Urothelium cell line (cell line): Measurements from ENCODE around the gene USP47.
A peak's percentile ranks its signal among the peaks of the same experiment; 100 is the strongest.

Experiments
- DNase-seq: peaks from one replicate; pipeline ENCODE4 v3.0.0; 2011; ENCODE audit warnings: low spot score, mixed read lengths
- FAIRE-seq: peaks from 2 replicates; lab custom pipeline; 2011; peaks lifted over from hg19 to GRCh38; lab: Jason Lieb, UNC

Gene USP47

GRCh38 chr11:11963842-11964773, 122.3 kb downstream of the USP47 start:
- FAIRE-seq (no peak), DNase-seq (no peak)

- no peak for FAIRE-seq
- DNase-seq = no peak
Observed at GRCh38 chr11:11964774-11965150, 123.0 kb downstream of the USP47 start.

- DNase-seq = no peak
- no peak for FAIRE-seq
Observed at GRCh38 chr11:11965192-11965591, 123.4 kb downstream of the USP47 start.

DNA sequence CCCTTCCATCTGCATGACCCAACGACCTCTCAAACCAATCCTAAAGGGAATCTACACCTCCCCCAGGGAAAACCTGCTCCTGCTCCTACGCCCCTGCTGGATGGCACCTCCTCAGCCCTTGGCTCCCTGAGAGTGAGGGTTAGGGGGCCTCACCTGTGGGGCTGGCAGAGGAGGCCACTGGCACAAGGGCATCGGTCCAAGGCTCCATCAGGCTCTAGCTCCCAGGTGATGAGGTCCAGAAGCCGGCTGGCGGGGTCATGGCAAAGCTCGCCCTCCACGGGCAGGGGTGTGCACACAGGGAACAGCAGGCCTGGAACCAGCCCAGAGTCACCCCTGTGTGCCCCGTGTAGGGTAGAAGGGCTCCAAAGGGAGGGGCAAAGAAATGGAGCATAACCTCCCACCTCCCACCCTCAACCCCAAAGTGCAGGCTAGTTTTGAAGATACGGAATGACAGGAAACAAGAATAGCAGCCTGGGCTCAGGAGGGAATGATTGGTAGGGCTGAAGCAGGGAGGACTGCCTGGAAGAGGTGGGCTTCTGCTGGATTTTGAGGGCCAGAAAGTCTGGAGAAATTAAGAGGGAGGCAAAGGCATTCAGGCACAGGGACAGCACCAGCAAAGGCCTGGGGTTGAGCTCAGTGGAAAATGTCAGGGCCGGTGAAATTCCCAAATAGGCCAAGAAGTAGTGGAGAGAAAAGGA, 124.0 kb downstream of the USP47 start:
- no peak for FAIRE-seq
- no peak for DNase-seq

GRCh38 chr11:11966354-11966741, 124.6 kb downstream of the USP47 start:
- DNase-seq (no peak), FAIRE-seq (no peak)

DNA sequence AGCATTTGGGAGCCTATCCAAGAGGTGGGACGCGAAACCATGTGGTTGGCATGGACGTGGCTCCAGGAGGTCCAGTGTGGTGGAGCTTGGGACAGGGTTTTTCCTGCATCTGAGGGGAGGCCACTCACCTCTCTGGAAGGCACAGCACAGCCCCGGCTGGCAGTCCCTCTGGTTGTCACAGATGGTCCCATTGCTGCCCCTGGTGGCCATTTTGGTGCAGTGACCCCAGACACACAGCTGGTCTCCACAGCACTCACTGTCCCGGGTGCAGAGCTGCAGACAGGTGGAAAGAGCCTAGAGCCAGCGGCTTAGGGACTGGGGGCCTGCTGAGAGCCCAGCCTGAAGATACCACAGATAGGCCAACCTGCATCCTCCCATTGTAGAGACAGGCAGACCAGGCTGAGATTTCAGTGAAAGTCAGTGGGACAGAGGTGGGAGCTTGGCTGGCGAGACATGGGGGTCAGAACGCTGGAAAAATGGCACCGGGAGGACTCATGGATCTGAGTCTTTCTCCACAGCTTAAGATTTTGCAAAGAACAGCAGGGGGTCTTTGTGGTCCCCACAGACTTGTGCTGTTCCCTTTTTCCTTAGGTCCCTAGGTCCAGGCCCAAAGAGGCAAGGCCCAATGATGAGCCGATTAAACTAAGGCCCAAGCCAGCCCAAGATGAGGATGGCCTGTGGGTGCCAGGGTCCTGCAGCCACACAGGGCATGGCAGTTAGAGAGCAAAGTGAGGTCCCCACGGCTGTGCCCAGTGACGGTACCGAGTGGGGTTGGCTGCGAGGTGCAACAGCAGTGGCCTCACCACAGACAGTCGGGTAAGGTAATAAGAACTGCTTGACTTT, 125.3 kb downstream of the USP47 start:
- peak; percentile 89 for FAIRE-seq
- DNase-seq = peak; percentile 78

GRCh38 chr11:11967669-11968510, 126.1 kb downstream of the USP47 start:
- no peak for DNase-seq
- FAIRE-seq = no peak

DNA sequence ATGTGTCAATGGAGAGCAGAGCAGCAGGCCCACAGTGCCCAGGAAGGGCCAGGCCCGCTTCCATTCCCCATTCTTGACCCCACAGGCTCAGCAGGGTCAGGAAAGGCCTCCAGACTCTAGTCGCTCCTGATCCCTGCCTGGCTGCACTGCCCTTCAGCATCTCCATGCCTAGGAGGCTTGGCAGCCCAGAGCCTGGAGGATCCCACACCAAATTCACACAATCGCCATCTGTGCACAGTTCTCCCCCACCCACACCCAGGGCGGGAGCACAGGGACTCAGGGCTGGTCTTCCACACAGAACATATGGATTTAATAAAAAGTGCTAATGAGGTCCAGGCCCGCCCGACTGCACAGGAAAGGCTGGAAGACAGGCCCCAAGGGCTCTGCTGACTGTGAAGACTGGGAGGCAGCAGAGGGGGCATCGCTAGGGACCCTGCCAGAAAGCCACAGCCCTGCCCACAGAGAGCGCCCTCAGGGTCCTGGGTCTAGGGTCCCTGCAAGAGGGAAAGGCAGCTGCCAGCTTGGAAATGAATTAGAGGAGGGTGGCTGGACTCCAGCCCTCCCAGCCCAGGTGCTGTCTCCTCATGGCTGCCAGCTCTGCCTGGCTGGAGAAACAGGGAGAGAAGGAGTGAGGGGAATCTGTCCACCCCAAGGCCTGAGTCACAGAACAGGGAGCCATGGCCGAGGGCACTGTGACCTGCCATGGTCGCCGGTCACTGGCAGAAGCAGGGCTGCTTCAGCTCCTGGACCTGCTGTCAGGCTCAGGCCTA, 126.9 kb downstream of the USP47 start:
- DNase-seq (no peak), FAIRE-seq (no peak)

DNA sequence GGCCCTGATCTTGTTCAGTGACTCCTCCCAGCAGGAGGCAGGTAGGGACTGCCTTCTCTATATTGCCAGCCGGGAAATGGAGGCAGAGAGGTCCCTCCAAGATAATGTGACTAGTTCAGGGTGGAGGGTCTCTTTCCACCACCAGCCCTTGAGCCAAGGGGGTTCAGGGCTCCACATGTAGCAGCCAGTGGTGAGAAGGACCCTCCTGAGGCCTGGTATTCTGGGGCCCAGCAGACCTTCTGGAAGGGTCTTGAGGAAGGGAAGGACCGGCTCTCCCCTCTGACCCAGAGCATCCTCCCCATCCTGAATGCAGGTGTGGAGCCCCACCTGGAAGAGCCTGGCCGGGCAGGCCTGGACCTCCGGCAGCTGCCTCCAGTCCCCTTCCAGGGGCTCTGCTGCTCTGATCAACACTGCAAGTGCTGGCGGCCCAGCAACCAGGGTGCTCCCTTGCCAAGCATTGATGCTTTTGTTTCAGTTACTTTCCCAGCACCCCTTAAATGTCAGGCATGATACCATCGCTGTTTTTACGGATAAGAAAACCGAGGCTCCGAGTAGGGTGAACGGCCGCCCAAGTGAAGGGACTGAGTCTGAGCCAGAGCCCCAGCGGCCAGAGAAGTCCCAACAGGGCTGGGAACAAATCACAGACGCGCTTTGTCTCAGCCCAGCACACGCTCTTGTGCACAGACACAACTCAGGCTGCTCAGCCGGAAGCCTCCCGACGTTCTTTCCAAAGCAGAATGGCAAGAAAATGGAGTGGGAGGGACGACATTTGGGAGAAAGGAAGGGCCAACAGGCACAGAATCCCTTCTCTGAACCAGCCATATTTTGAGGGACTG, 127.8 kb downstream of the USP47 start:
- FAIRE-seq (no peak), DNase-seq (no peak)

GRCh38 chr11:11970556-11970955, 128.8 kb downstream of the USP47 start:
- FAIRE-seq = no peak
- DNase-seq = no peak

DNA sequence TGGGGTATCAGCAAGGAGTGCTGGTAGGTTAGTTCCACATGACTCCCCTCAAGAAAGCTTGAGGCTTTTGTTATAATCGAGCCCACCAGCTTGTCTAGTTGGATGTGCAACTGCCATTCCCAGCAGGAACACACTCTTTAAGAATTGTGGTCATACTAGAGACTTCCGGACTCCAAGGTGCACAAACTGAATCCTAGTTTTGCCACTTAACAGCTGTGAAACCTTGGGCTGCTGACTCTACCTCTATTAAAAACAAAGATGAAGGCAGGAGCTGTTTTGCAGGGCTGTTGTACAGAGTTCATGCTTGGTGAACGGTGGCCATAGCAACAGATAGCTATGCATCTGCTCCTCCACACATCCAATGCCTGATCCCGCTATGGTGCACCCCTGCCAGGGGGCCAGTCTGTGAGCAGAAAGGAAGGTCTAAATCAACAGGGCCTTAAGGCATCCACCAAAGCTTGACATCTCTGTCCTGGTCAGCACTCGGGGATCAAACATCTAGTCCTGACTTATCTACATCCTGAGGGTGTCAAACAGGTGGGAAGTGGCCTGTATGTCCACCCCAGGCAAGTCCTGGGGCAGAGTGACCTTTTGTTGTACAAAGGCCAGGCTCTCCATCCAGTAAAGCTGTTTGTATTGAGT, 130.3 kb downstream of the USP47 start:
- no peak for FAIRE-seq
- no peak for DNase-seq

DNA sequence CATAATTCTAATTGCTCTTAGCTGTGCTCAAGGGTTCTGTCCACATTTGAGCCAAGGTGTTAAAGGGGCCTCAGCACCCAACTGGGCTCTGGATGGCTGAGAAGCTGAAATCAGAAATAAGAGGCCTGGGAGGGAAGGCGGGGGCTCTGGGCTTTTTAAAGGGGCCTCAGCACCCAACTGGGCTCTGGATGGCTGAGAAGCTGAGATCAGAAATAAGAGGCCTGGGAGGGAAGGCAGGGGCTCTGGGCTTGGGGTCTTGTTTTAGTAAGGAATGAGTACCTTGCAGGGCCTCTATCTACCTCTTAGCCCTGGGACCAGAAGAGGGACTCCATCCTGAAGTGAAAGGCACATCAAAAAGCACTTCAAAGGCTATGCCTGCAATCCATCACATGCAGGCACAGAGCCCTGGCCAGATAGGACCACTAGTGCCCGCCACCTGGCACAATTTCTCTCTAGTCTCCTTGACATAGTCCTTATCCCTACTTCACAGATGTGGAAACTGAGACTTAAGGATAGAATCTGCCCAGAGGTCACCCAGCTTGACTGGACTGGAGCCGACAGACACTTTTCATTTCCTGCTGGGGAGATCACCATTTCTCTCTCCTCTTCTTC, 131.1 kb downstream of the USP47 start:
- DNase-seq (no peak), FAIRE-seq (no peak)

DNA sequence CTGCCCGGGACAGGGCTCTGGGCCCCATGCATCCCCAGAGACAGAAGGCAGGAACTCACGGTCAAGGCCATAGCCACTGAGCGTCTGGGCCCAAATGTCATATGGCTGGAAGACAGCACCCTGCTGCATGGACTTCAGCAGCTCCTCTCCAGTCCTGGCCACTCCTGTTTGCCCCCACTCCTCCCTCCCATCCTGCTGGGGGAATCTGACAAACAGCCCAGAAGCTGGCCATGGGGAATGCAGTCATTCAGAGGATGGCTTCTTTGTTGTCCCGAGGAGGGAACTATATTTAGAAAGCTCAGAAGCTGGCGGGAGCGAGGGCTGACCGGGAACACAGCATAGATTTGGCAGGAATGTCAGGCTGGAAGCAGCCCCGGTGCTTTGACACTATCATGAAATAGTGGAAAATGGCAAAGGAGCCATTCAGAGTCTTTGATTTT, 131.6 kb downstream of the USP47 start:
- FAIRE-seq = no peak
- DNase-seq = no peak

- no peak for DNase-seq
- FAIRE-seq = no peak
Observed at GRCh38 chr11:11973866-11974265, 132.1 kb downstream of the USP47 start.

- no peak for FAIRE-seq
Observed at GRCh38 chr11:11975201-11976092, 133.7 kb downstream of the USP47 start.

GRCh38 chr11:11976481-11977127, 134.8 kb downstream of the USP47 start:
- DNase-seq (no peak), FAIRE-seq (no peak)

More at GRCh38 chr11:11975201-11976092, 133.7 kb downstream of the USP47 start:
- DNase-seq = no peak
